Measurements from ENCODE around the gene SRRT.
A peak's percentile ranks its signal among the peaks of the same experiment; 100 is the strongest.

Gene SRRT

GRCh38 chr7:100864263-100864845 is 10.5 kb upstream of the SRRT start:
- no peak for TF ChIP-seq ZNF274 (IDR thresholded peaks at IDR 0.05; ENCODE audit: low read depth, low read length)
- no peak overlapping the region for H3K4me3 ChIP-seq (ENCODE audit: low read length)

DNA sequence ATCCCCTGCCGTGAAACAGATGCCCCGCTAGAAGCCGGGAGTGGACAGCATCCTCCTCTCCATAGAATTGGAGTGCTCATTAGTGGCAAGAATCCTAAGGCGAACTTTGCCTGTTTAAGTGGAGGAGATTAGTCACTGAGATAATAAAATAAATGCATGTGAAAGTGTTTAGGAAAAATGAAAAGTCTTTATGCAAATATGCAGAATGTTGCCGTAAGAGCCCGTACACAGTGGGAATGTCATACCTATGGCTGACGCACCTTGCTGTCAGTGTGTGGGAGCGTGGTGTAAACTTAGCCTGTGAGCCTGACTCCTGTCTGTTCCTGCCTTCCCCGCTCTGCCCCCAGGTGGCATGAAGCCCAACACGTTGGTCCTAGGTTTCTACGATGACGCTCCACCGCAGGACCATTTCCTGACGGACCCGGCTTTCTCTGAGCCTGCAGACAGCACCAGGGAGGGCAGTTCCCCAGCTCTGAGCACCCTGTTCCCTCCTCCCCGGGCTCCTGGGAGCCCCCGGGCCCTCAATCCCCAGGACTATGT is 9.5 kb upstream of the SRRT start:
- no peak overlapping the region for H3K4me3 ChIP-seq (ENCODE audit: low read length)
- no peak for TF ChIP-seq ZNF274 (IDR thresholded peaks at IDR 0.05; ENCODE audit: low read depth, low read length)

DNA sequence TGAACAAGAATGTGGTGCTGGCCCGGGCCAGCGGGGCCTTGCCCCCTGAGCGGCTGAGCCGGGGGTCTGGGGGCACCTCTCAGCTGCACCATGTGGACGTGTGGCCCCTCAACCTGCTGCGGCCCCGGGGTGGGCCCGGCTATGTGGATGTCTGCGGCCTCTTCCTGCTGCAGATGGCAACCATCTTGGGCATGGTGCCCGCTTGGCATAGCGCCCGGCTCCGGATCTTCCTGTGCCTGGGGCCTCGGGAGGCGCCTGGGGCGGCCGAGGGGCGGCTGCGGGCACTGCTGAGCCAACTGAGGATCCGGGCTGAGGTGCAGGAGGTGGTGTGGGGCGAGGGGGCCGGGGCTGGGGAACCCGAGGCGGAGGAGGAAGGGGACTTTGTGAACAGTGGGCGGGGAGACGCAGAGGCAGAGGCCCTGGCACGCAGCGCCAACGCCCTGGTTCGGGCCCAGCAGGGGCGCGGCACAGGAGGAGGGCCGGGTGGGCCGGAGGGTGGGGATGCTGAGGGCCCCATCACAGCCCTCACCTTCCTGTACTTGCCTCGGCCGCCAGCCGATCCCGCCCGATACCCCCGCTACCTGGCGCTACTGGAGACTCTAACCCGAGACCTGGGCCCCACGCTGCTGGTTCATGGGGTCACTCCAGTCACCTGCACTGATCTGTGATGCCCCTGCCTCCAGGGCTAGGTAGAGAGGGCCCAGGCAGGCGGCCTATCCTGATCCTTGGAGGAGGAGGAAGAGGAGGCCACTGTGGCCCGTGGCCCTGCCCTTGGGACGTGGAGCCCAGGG is 8.8 kb upstream of the SRRT start:
- H3K4me3 ChIP-seq (ENCODE audit: low read length): no peak overlapping the region; the same call in 1 of the 2 replicates
- TF ChIP-seq ZNF274 (IDR thresholded peaks at IDR 0.05; ENCODE audit: low read depth, low read length): no peak

DNA sequence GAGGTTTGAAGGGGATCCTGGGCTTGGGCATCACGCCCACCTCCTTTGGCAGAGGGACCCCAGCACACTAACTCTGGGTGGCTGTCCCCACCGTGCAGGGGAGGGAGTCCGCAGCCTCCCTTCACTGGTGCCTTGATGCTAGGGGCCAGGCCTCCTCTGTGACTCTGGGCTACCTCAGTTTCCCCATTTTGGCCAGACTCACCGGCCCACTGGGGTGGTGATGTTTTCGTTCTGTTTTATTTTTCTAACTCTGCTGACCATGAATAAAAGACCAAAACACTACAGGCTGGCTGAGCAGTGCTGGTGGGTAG is 8.2 kb upstream of the SRRT start:
- TF ChIP-seq ZNF274 (IDR thresholded peaks at IDR 0.05; ENCODE audit: low read depth, low read length): no peak
- peak overlapping the region; percentile 86; the same call in 1 of the 2 replicates for H3K4me3 ChIP-seq (ENCODE audit: low read length)

DNA sequence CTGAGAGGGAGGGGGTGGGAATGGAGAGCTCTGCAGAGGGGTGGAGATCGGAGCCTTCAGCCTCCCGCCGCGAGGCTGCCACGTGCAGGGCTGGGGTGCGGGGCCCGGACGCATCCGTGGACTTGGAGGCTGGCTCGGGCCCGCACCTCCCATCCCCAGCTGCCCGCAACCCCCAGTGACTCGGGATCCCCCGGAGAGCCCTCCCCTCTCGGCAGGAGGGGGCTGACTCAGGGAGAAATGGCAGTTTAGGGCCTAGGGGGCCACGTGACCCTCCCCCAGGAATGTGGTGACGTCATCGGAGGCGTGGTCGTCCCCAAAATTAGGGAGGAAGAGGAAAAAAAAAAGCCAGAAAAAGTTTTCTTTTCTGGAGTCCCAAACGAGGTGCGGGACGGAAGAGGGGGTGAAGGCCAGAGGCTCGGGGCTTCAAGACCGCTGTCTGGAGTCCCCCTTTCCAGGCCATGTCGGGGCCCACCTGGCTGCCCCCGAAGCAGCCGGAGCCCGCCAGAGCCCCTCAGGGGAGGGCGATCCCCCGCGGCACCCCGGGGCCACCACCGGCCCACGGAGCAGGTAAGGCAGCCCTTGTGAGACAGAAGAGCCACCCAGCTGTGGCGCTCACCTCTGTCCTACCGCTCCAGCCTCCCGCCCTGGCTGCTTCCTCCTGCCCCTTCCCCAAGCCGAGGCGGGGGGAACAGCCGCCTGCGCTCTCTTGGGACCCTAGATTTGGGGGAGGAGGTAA is 7.7 kb upstream of the SRRT start, which contains the start of gene TRIP6:
TSS of gene TRIP6 (plus strand) at position 348 of the 736 bp plus-strand sequence. CDS start at position 459, 111 bp downstream.
- TF ChIP-seq ZNF274 (IDR thresholded peaks at IDR 0.05; ENCODE audit: low read depth, low read length): no peak
- peak within 1 kb of the TSS; percentile 86 for H3K4me3 ChIP-seq (ENCODE audit: low read length)

GRCh38 chr7:100867776-100868485 is 7.0 kb upstream of the SRRT start:
- TF ChIP-seq ZNF274 (IDR thresholded peaks at IDR 0.05; ENCODE audit: low read depth, low read length): no peak
- H3K4me3 ChIP-seq (ENCODE audit: low read length): peak overlapping the region; percentile 86

DNA sequence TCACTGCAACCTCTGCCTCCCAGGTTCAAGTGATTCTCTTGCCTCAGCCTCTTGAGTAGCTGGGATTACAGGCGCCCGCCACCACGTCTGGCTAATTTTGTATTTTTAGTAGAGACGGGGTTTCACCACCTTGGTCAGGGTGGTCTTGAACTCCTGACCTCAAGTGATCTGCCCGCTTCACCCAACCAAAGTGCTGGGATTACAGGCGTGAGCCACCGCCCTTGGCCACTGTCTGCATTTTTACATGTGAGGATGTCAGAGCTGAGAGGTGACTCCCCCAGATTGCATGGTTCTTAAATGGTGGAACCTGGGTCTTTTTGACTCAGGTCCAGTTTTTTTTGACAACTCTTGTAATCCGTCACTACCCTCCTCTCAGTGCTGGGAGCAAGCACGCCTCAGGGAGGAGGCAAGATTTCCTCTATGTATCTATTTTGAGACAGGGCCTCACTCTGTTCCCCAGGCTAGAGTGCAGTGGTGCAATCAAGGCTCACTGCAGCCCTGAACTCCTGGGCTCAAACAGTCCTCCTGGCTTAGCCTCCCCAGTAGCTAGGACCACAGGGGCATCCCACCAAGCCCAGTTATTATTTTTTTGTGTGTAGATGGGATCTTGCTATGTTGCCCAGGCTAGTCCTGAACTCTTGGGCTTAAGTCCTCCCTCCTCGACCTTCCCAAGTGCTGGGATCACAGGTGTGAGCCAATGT is 1.2 kb upstream of the SRRT start:
- TF ChIP-seq ZNF274 (IDR thresholded peaks at IDR 0.05; ENCODE audit: low read depth, low read length): no peak
- peak overlapping the region; percentile 75; the same call in 1 of the 2 replicates for H3K4me3 ChIP-seq (ENCODE audit: low read length)

DNA sequence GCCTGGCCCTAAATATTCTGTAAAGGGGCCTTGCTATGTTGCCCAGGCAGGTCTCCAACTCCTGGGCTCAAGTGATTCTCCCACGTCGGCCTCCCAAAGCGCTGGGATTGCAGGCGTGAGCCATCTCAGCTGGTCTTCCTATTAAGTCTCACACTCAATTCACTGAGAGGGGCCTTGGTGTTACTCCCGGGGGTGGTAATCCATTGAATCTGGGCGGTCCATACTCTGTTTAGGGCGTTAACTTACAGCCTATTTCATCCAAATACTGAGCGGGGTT is 665 bp upstream of the SRRT start:
- TF ChIP-seq ZNF274 (IDR thresholded peaks at IDR 0.05; ENCODE audit: low read depth, low read length): no peak
- peak overlapping the region; percentile 75 for H3K4me3 ChIP-seq (ENCODE audit: low read length)

DNA sequence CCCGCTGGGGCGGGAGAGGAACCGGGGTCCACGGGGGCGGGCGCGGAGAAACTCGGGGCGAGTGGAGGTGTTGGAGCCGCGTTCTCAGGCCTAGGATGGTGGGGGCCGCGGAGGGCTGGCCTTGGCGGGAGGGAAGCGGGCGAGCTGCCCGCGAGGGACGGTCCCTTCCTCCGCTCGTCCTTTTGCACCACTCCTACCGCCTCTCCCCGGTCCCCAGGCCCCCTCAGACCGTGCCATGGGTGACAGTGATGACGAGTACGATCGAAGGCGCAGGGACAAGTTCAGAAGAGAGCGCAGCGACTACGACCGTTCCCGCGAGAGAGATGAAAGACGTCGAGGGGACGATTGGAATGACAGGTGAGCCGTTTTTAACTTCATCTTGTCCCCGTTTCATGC is 451 bp downstream of the SRRT start:
- no peak for TF ChIP-seq ZNF274 (IDR thresholded peaks at IDR 0.05; ENCODE audit: low read depth, low read length)
- H3K4me3 ChIP-seq (ENCODE audit: low read length): peak overlapping the region; percentile 97

DNA sequence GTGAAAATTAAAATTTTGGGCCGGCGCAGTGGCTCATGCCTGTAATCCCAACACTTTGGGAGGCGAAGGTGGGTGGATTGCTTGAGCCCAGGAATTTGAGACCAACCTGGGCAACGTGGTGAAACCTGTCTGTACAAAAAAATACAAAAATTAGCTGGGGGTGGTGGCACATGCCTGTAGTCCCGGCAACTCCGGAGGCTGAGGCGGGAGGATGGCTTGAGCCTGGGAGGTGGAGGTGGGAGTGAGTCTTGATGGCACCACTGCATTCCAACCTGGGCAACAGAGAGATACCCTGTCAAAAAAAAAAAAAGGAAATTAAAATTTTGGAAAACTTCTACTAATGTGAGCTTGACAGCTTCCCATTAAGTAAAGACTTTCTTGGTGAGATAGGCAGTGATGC is 3.1 kb downstream of the SRRT start:
- no peak overlapping the region for H3K4me3 ChIP-seq (ENCODE audit: low read length)
- no peak for TF ChIP-seq ZNF274 (IDR thresholded peaks at IDR 0.05; ENCODE audit: low read depth, low read length)

DNA sequence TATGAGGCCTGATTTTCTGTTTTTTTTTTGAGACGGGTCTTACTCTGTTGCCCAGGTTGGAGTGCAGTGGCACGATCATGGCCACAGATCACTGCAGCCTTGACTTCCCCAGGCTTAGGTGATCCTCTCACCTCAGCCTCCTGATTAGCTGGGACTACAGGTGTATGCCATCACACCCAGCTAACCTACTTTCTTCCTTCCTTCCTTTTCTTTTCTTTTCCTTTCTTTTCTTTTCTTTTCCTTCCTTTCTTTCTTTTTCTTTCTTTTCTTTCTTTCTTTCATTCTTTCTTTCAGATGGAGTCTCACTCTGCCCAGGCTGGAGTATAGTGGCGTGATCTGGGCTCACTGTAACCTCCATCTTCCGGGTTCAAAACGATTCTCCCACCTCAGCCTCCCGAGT is 3.8 kb downstream of the SRRT start:
- TF ChIP-seq ZNF274 (IDR thresholded peaks at IDR 0.05; ENCODE audit: low read depth, low read length): no peak

GRCh38 chr7:100879685-100880261 is 4.9 kb downstream of the SRRT start:
- no peak for TF ChIP-seq ZNF274 (IDR thresholded peaks at IDR 0.05; ENCODE audit: low read depth, low read length)

More for the DNA sequence above, 3.8 kb downstream of the SRRT start:
- H3K4me3 ChIP-seq (ENCODE audit: low read length): no peak overlapping the region

DNA sequence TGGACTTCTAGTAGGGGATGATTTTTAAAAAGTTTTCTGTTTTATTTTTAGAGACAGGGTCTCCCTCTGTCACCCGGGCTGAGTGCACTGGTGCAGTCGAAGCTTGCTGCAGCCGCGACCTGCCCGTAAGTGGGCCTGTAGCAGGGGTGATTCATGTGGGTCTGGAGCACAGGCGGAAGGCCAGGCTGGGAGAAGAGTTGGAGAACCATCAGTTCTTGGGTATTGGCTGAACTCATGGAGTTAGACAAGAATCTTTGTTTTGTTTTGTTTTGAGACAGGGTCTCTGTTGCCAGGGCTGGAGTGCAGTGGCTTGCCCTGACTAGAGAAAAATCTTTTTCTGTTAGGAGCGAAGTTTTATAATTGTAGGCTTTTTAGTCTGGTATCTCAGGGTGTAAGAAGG is 5.7 kb downstream of the SRRT start:
- H3K4me3 ChIP-seq (ENCODE audit: low read length): no peak overlapping the region
- TF ChIP-seq ZNF274 (IDR thresholded peaks at IDR 0.05; ENCODE audit: low read depth, low read length): no peak

More at GRCh38 chr7:100879685-100880261, 4.9 kb downstream of the SRRT start:
- no peak overlapping the region for H3K4me3 ChIP-seq (ENCODE audit: low read length)
